HG03108 (cell line): ENCODE results near the gene LRP6.

Source experiments
- ATAC-seq: cut with Tn5 transposase; IDR thresholded peaks from one replicate; pipeline ENCODE4 v1.9.1; 2021; ENCODE audit warnings: moderate library complexity; ENCODE audit not compliant: unreplicated experiment

Gene LRP6

GRCh38 chr12:12216349-12217017, 50.4 kb downstream of the LRP6 start:
- no peak for ATAC-seq

- no peak for ATAC-seq
These were observed 52.2 kb downstream of the LRP6 start for GRCh38 chr12:12214635-12215131.

- no peak for ATAC-seq
These were observed 52.6 kb downstream of the LRP6 start for GRCh38 chr12:12214201-12214600.

GRCh38 chr12:12212769-12213168, 54.1 kb downstream of the LRP6 start:
- no peak for ATAC-seq

GRCh38 chr12:12210983-12211382, 55.9 kb downstream of the LRP6 start:
- no peak for ATAC-seq

- no peak for ATAC-seq
These were observed 56.4 kb downstream of the LRP6 start for GRCh38 chr12:12210416-12210815.

GRCh38 chr12:12209675-12210074, 57.2 kb downstream of the LRP6 start:
- no peak for ATAC-seq

- ATAC-seq = no peak
These were observed 57.8 kb downstream of the LRP6 start for GRCh38 chr12:12209043-12209442.

- no peak for ATAC-seq
These were observed 59.1 kb downstream of the LRP6 start for GRCh38 chr12:12207746-12208145.

GRCh38 chr12:12206776-12207388, 60.0 kb downstream of the LRP6 start:
- no peak for ATAC-seq

- ATAC-seq = no peak
These were observed 64.1 kb downstream of the LRP6 start for GRCh38 chr12:12202747-12203146.

GRCh38 chr12:12202105-12202504, 64.7 kb downstream of the LRP6 start:
- ATAC-seq = no peak

- no peak for ATAC-seq
These were observed 65.5 kb downstream of the LRP6 start for GRCh38 chr12:12201274-12201758.

- ATAC-seq = no peak
These were observed 66.5 kb downstream of the LRP6 start for GRCh38 chr12:12200363-12200762.

- ATAC-seq = no peak
These were observed 68.7 kb downstream of the LRP6 start for GRCh38 chr12:12198124-12198523.

- no peak for ATAC-seq
These were observed 69.7 kb downstream of the LRP6 start for GRCh38 chr12:12197128-12197527.

- ATAC-seq = no peak
These were observed 71.3 kb downstream of the LRP6 start for GRCh38 chr12:12195516-12195915.

GRCh38 chr12:12195081-12195480, 71.8 kb downstream of the LRP6 start:
- ATAC-seq = no peak

- ATAC-seq = no peak
These were observed 72.6 kb downstream of the LRP6 start for GRCh38 chr12:12194206-12194605.

- no peak for ATAC-seq
These were observed 75.8 kb downstream of the LRP6 start for GRCh38 chr12:12191008-12191407.

- ATAC-seq = no peak
These were observed 76.6 kb downstream of the LRP6 start for GRCh38 chr12:12190087-12190809.

GRCh38 chr12:12185414-12185813, 81.4 kb downstream of the LRP6 start:
- no peak for ATAC-seq
